Fibroblast of skin of left quadriceps (primary cell): ENCODE measurements around the gene DHCR7.

Experiments
- DNase-seq, 2 experiments: peaks; one replicate each; pipeline ENCODE4 v3.0.0-alpha.2; 2013; ENCODE audit warnings: low read depth in 2 of 2

The DHCR7 gene

DNA sequence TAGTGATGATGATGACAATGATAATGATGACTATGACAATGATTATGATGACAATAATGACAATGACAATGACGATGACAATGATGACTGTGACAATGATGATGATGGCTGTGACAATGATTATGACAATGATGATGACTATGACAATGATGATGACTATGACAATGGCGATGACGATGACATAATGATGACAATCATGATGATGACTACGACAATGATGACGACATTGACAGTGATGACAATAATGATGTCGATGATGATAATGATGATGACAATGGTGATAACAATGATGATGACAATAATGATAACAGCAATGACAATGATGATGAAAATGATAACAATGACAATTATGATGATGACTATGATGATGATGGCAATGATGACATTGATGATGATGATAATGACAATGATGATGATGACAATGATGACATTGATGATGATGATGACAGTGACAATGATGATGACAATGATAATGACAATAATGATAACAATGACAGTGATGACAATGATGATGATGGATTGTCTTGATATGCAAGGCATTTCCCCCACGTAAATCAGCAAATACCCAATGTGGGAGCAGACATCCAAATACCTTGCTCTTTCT lies 37.7 kb downstream of the DHCR7 start:
- no peak for DNase-seq

DNA sequence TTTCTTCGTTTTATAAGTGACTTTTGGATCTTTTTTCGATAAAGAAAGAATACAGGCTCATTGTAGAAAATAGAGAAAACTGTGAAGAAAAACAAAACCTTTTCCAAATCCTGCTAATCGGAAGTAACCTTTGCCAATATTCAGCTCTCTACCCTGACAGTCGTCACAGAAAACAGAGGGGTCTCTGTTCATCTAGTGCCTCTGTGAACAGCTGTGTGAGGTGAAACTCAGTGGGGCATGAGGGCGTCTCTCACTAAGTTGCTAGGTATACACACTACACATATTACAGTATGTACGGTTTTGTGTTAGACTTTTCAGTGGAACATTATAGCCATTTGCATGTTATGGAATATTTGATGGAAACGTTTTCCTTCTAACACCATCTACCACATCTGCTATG lies 39.4 kb downstream of the DHCR7 start:
- no peak for DNase-seq

DNA sequence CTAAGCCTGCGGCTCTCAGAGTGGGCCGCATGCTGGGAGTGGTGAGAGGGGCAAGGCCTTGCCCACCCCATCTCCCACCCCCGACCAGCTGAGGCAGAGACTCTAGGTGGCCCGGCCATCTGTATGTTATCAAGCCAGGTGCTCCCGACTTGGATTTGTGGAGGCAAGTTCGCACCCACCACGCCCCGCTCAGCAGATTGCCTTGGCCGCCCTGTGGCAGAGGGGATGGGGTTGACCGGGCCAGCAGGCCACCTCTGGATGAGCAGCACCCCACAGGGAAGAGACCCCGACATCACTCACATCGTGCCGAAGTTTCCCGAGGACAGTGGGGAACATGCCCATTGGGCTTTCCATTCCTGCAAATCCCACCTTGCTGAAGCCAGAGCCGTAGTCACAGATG lies 40.8 kb downstream of the DHCR7 start:
- DNase-seq: no peak

DNA sequence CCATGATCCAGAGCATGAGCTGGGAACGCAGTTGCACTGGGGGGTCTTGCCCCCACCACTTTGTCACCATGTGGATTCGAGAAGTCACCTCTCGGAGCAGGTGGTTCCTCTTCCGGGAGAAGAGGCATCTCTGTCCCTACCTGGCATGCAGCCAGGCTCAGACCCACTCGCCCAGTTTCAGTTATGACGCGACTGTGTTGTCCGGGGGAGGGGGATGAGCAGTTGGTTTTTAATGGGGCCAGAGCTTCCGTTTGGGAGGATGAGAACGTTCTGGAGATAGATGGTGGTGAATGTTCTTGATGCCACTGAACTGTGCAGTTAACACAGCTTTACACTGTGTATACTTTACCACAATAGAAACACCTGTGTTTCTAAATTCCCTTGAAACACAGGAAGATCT lies 41.5 kb downstream of the DHCR7 start:
- DNase-seq: no peak

DNA sequence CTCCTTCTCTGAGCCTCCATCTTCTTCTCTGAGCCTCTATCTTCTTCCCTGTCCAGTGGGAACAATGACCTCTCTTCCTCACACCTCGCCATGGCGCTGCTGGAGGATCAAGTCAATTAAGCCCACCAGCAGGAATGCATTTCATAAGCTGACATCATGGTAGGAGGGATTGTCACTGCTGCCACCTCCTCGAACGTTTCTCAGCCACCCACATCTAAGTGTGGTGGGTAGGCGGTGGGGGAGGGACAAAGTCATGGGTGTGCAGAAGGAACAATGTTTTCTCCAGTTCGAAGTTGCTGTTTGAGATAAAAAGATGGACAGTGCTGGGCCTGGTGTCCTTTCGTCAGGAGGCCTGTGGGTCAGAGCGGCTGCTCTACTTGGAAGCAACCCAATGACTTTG lies 44.0 kb downstream of the DHCR7 start:
- no peak for DNase-seq

DNA sequence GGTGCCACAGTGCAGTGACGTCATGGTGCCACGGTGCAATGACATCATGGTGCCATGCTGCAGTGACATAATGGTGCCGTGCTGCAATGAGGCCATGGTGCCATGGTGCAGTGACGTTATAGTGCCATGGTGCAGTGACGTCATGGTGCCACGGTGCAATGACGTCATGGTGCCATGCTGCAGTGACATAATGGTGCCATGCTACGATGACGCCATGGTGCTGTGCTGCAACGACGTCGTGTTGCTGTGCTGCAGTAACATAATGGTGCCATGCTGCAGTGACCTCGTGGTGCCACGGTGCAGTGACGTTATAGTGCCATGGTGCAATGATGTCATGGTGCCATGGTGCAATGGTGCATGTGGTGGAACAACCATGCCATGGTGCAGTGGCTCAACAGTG lies 45.3 kb downstream of the DHCR7 start:
- DNase-seq: no peak

DNA sequence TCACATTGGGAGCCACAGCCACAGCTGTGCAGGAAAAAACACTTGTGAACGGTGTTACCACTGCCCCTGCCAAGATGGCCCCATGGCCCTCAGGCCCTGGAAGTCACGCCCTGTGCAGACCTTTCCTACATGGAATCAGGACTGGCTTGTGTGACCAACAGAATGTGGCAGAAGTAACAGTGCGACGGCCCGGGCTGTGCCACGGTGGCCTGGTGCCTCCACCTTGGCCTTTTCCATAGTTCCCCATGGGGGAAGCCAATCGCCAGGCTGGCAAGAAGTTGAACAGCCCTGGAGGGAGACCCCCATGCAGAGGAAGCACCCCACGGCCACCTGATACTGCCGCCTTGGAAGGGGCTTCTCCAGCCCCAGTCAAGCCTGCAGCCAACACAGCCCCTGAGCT lies 48.0 kb downstream of the DHCR7 start:
- no peak for DNase-seq

DNA sequence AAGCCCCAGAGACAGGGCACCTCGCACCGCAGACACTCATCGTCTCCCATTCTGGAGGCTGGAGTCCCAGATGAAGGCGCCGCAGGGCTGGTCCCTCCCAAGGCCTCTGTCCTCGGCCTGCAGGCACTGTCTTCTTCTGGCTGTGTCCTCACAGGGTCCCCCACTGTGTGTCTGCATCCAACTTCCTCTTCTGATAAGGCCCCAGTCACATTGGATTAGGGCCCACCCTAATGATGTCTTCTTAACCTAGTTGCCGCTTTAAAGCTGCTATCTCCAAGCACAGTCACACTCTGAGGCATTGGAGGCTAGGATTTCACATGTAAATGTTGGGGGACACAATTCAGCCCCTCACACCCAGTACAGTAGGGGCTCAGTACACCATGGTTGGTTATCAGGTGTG lies 48.9 kb downstream of the DHCR7 start:
- no peak for DNase-seq

DNA sequence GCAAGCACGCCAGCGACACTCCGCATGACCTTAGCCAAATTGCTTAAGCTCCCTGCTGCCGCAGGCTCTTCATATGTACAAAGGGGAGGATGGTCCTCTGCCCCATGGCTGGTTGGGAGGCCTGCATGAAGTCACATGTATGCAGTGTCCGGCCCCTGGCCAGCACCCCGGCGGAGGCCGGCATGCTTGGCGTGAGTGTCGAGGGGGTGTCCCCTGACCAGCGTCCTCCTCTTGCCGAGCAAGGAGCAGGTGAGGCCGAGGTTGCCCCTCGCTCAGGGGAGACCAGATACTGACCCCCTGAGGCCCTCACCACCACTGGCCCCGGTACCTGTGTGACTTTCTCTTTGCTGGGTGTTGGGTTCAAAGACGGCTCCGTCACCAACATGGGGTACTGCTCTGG lies 50.2 kb downstream of the DHCR7 start:
- no peak for DNase-seq

DNA sequence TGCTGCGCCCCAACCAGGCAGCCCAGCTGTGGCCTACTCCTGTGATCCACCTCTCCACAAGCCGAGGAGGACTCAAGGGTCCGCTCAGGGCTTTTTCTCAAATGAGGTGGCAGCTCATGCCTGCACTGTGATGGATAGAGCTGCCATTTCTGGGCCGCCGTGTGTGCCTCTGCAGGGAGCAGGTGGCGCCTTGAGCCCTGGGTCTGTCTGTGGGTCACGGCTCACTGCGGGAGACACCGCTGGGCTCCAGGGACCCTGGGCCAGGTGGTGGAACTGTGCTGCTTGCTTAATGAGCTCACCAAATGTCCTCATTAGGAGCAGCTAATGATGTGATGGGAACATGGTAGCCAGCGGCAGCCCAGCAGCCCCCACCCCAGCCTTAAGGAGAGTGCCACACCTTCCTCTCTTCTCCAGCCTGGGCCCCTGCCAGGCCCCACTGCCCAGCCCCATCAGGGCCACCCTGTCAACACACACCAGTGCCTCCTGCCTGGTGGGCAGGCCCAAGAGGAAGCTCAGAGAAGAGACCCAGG lies 50.8 kb downstream of the DHCR7 start:
- DNase-seq: no peak

DNA sequence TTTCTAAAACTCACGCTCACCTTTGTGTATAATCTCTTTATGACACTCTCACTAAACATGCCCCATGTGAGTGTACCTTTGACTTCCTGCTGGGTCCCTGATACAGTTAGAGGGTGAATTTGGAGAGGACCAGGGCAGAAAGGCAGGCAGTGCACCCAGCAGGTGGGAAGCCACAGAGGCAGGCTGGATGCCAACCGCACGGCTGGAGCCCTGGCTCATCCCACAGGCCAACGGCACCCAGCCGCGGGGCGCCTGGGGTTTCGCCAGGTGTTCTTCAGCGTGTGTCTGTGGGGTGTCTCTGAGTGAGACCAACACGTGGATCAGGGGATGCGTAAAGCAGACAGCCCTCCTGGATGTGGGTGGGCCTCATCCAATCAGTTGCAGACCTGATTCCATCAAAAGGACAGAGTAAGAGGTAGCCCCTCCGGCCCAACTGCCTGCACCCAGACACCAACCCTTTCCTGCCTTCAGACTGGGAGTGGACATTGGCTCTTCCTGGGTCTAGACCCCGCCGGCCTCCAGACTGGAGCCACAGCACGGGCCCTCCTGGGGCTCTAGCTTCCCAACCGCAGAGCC lies 51.6 kb downstream of the DHCR7 start:
- DNase-seq: no peak

DNA sequence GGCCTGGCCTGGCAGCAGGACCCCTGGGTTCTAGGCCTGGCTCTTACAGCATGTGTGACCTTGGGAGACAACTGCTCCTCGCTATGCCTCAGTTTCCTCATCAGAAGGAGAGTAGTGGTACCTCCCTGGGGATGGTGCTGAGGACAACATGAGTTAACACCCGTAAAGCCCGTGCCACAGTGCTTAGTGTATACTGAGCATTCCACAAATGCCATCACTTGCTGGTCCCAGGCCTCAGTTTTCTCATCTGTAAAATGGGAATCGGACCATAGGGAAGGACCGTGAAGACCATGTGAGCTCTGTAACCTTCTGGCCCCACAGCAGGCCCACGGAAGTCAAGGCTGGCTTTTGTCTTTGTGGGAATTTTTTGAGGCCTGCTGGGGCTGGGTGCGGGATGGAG lies 52.4 kb downstream of the DHCR7 start:
- no peak for DNase-seq

DNA sequence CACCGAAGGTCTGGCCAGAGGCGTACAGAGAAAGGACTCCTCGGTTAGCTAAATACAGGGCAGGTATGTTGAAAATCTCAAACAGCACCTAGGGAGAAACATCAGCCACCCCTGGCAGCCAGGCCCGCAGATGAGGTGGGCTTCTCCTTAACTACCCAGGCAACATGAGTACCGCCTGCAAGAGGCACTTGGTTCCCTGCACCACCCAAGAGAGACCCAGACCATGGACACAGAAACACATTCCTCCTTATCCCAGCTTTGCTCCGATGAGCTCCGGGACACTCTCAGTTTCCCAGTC lies 53.0 kb downstream of the DHCR7 start:
- DNase-seq: no peak

DNA sequence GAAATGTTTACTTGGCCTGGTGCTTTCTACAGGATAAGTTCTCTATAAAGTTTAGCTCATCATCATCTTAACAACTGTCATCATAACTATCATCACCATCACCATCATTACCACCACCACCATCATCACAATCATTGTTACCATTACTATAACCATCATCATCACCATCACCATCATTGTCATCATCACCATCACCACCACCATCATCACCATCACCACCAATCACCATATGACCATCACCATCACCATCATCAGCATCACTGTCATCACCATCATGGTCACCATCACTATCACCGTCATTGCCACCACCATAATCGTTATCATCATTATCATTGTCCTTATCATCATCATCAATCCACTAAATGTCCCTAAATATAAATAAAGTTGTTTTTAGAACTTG lies 54.9 kb downstream of the DHCR7 start:
- DNase-seq: no peak

DNA sequence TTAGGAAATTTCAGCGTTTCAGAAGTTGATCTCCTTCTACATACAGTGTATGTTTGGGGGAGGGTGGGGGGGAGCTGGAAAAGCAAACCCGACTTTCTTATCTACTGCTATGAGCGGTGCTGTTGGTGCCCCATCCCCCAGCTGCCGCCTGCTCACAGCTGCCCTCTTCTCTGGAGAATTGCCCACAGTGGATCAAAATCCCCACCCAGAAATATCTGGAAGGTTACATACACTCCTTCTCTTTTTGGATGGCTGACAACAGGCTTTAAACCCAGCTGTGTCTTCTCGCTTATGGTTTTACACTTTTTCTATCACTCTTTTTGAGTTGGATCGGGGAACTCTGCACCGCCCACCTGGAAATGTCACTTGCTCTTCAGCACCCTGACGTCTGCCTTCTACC lies 56.4 kb downstream of the DHCR7 start:
- DNase-seq: no peak

DNA sequence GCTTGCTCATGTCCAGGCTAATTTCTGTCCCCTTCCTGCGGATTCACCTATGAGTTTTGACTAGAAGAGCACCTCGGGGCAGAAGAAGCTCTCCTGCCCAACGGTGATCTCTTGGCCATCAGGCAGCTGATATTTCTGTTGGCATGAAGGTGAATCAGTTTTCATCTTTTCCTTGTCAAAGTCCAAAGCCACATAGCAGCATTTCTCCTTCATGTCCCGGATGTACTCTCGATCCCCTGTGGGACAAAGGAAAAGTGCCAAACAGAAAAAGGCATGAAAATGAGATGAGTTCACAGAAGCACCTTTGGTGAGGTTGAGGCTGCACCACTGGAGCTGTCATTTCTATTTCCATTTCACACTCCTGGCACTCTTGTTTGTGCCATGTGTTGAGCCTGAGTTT lies 56.8 kb downstream of the DHCR7 start:
- DNase-seq: no peak

DNA sequence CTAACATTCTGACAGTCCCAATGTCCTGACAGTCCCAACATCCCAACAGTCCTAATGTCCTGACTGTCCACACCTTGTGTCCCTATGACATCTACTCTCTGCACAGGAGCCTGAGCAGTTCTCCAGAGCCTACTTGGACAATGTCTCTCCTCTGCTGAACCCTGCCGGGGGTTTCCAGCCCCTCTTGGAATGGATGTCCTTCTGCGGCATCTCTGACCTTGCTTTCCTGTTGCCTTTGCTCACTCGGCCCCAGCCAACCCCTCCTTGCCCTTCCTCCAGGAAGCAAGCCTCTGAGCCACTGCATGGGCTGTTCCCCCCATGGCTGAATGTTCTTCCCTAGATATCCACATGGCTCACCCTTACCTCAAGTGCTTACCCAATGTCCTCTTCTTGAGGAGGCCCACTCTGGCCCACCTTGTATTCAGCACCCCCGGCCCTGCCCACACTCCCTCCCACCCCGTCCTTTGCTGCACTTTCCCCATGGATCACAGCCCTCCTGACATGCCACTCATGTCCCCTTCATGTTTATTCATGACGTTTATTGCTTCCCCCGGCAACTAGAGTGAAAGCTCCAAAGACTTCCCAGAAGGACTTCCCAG lies 59.5 kb downstream of the DHCR7 start:
- no peak for DNase-seq

DNA sequence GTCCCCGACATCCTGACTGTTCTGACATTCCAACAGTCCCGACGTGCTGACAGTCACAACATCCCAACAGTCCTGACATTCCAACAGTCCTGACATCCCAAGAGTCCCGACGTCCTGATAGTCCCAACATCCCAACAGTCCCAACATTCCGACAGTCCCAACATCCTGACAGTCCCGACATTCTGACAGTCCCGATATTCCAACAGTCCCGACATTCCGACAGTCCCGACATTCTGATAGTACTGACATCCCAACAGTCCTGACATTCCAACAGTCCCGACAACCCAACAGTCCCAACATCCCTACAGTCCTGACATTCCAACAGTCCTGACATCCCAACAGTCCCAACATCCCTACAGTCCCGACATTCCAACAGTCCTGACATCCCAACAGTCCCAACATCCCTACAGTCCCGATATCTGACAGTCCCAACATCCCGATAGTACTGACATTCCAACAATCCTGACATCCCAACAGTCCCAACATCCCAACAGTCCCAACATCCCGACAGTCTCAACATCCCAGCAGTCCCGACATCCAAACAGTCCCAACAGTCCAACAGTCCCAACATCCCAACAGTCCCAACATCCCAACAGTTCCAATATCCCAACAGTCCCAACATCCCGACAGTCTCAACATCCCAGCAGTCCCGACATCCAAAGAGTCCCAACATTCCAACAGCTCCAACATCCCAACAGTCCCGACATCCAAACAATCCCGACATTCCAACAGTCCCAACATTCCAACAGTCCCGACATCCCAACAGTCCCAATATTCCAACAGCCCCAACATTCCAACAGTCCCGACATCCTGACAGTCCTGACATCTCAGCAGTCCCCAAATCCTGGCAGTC lies 60.2 kb downstream of the DHCR7 start:
- no peak for DNase-seq

DNA sequence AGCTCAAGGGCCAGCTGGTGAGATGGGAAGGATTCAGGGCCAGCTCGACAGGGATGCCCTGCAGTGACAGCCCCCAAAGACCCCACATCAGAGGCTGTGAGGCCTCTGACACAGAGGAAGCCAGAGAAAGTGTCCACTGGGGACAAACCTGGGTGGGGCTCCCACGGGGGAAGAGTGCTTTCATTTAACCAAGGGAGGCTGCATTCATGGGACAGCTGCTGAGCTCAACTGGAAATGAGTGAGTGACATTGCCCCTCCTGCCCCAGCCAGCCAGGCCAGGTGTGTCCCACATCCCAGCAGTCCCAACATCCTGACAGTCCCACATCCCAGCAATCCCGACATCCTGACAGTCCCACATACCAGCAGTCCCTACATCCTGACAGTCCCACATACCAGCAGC lies 61.0 kb downstream of the DHCR7 start:
- DNase-seq: no peak

DNA sequence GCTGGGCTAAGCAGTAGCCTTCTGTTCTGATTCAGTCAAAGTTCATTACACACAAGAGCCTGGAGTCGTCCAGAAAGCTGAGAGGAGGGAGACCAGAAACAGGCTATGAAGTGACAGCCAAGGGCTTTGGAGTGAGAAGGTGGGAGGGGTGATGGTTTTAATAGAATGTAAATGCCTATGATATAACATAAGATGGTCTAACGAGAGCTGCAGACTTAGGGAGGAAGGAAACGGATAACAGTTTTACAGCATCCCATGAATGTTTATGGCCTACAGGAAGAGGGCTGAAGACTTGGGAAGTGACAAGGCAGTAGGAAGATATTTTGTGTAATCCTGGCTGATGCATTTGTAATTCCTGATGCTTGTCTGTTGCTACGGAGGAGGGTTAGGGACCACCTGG lies 62.0 kb downstream of the DHCR7 start:
- DNase-seq: no peak

DNA sequence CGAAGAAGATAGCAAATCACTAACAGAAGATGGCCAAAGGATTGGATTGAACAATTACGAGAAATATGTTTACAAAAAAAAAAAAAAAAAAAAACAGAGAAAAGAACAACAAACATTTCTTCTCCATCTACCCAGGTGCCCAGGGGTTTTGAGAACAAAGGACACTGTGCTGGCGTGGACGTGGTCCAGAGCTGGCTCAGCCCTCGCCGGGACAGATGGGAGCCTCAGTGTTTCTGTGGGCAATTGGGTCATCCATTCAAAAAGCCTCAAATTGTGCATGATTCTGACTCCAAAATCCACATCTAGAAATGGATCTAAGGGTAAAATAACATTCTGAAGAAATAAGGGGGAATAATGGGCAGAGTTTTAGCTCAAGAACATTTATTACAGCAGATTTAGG lies 63.1 kb downstream of the DHCR7 start:
- DNase-seq: no peak

DNA sequence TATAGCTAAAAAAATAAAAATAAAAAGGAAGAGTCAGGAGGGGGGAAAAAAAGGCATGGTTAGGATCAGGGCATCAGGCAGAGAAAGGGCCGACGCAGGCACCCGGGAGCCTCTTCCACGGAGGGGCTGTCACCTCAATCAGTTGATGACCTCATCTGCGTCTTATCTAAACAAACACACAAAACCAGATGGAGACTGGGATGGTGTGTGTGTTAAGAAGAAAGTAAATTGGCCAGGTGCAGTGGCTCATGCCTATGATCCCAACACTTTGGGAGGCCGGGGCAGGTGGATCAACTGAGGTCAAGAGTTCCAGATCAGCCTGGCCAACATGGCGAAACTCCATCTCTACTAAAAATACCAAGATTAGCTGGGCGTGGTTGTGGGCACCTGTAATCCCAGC lies 63.6 kb downstream of the DHCR7 start:
- DNase-seq: no peak
